ENCODE data around the gene CPB2. TPM values are rescaled to one million over a fixed set of nuclear protein-coding genes. Genes with fewer than 3 reads are reported as not detected.

The CPB2 gene
- total and polyA plus RNA-seq, 9 of the 15 experiments (the other 6 are each of a cell fraction or from before 2014, with no cell fraction given) = 0.03 to 0.16 (median 0.07) TPM; not detected in 6

GRCh38 chr13:46124967-46125933 lies 20.4 kb upstream of the CPB2 start (continued):
- TF ChIP-seq ZBTB40 (IDR thresholded peaks at IDR 0.05) = no peak
- no peak for TF ChIP-seq ZBTB40 (CRISPR knock-in tag; IDR thresholded peaks at IDR 0.05)
- peak; percentile 44 for TF ChIP-seq PKNOX1 (IDR thresholded peaks at IDR 0.05)
- no peak for TF ChIP-seq NFIX (CRISPR knock-in tag; IDR thresholded peaks at IDR 0.05; ENCODE audit: low read depth)
- TF ChIP-seq MAX (CRISPR knock-in tag; IDR thresholded peaks at IDR 0.05) = no peak
- 0 out of 4 replicates have a peak, but pooled peaks of 1 of the 2 experiments have one; percentile 29 for TF ChIP-seq TRIM24 (IDR thresholded peaks at IDR 0.05)
- peak; percentile 81 for TF ChIP-seq ARID1B (IDR thresholded peaks at IDR 0.05)
- TF ChIP-seq GATA2 (CRISPR knock-in tag; IDR thresholded peaks at IDR 0.05) = 0 out of 2 replicates have a peak, but pooled peaks have one; percentile 13
- peak; percentile 32; the same call in 1 of the 2 replicates for TF ChIP-seq EP300 (IDR thresholded peaks at IDR 0.05; ENCODE audit: low read length)
- peak; percentile 27; the same call in 1 of the 2 replicates for TF ChIP-seq CREM (IDR thresholded peaks at IDR 0.05; ENCODE audit: low read depth)
- peak; percentile 47; the same call in 1 of the 2 replicates for TF ChIP-seq DPF2 (IDR thresholded peaks at IDR 0.05)
- TF ChIP-seq E2F8 (IDR thresholded peaks at IDR 0.05; ENCODE audit: low read depth, partially characterized antibody) = peak; percentile 35
- TF ChIP-seq TCFL5 (CRISPR knock-in tag; conservative IDR thresholded peaks at IDR 0.05) = no peak
- TF ChIP-seq SMARCA4 (IDR thresholded peaks at IDR 0.05) = peak; percentile 56; the same call in 1 of the 2 replicates
